ENCODE measurements around the gene AIRE. TPM values are rescaled to one million over a fixed set of nuclear protein-coding genes. Genes with fewer than 3 reads are reported as not detected.

AIRE gene
- total and polyA plus RNA-seq, 12 donors = 0.06 to 1.1 (median 0.09) TPM; not detected in 8

- H3K36me3 ChIP-seq (replicated peaks in 1 of 2) = no peaks in the 10 kb centered on the region
- no peak for TF ChIP-seq POLR2A (IDR thresholded peaks at IDR 0.05)
- TF ChIP-seq CTCF (IDR thresholded peaks at IDR 0.05) = no peak
- H3K27me3 ChIP-seq = peaks cover 10% of the 10 kb centered on the region
- H3K9me3 ChIP-seq (replicated peaks in 1 of 3) = no peaks in the 10 kb centered on the region
- peak in 1 of 7 donors; percentile 4 for DNase-seq
- no peak overlapping the region for H3K4me3 ChIP-seq
- WGBS, 4 donors = 75 to 97% (median 83%) methylated on average over 6 to 33 of the region's 33 CpGs
- intact Hi-C loops (cut with DNase I) = no loop called here
- H3K4me1 ChIP-seq (replicated peaks in 1 of 2) = peaks cover 0 to 6% of the 10 kb centered on the region in 2 donors
- no peak overlapping the region for H3K27ac ChIP-seq
Measured at GRCh38 chr21:44291078-44291935, 5.6 kb downstream of the AIRE start.

- intact Hi-C loops (cut with DNase I) = no loop called here
- TF ChIP-seq CTCF (IDR thresholded peaks at IDR 0.05) = no peak
- TF ChIP-seq POLR2A (IDR thresholded peaks at IDR 0.05) = no peak
- Histone ChIP-seq H3K27ac (no peak overlapping the region), H3K4me3 (no peak overlapping the region), H3K4me1 (replicated peaks in 1 of 2) (peaks cover 0 to 6% of the 10 kb centered on the region in 2 donors), H3K27me3 (peaks cover under 1% of the 10 kb centered on the region), H3K9me3 (replicated peaks in 1 of 3) (no peaks in the 10 kb centered on the region), H3K36me3 (replicated peaks in 1 of 2) (no peaks in the 10 kb centered on the region)
- DNase-seq = peak in 1 of 7 donors; percentile 7
- WGBS, 4 donors = 66 to 70% (median 66%) methylated on average over 14 to 25 of the region's 25 CpGs
Measured at GRCh38 chr21:44291936-44292811, 6.5 kb downstream of the AIRE start.

- Histone ChIP-seq H3K4me3 (no peak overlapping the region), H3K27ac (no peak overlapping the region), H3K27me3 (no peaks in the 10 kb centered on the region), H3K36me3 (replicated peaks in 1 of 2) (no peaks in the 10 kb centered on the region), H3K9me3 (replicated peaks in 1 of 3) (no peaks in the 10 kb centered on the region), H3K4me1 (replicated peaks in 1 of 2) (peaks cover 0 to 12% of the 10 kb centered on the region in 2 donors)
- no peak for TF ChIP-seq CTCF (IDR thresholded peaks at IDR 0.05)
- no peak for TF ChIP-seq POLR2A (IDR thresholded peaks at IDR 0.05)
- intact Hi-C loops (cut with DNase I) = no loop called here
- WGBS, 4 donors = 80 to 93% (median 87%) methylated on average over 1 to 15 of the region's 15 CpGs
- DNase-seq = peak in 1 of 7 donors; percentile 4
Measured at GRCh38 chr21:44292812-44293195, 7.1 kb downstream of the AIRE start.

GRCh38 chr21:44293551-44294231, 8.0 kb downstream of the AIRE start:
- DNase-seq = no peak
- H3K27me3 ChIP-seq = no peaks in the 10 kb centered on the region
- H3K4me3 ChIP-seq = no peak overlapping the region
- WGBS, 4 donors = 82 to 92% (median 90%) methylated on average over 20 to 33 of the region's 33 CpGs
- peaks cover 0 to 15% of the 10 kb centered on the region in 2 donors for H3K4me1 ChIP-seq (replicated peaks in 1 of 2)
- H3K27ac ChIP-seq = no peak overlapping the region
- TF ChIP-seq POLR2A (IDR thresholded peaks at IDR 0.05) (no peak), CTCF (IDR thresholded peaks at IDR 0.05) (no peak)
- no peaks in the 10 kb centered on the region for H3K36me3 ChIP-seq (replicated peaks in 1 of 2)
- H3K9me3 ChIP-seq (replicated peaks in 1 of 3) = no peaks in the 10 kb centered on the region
- intact Hi-C loops (cut with DNase I) = no loop called here

Measured in adrenal gland (tissue), 12 donors.